ENCODE results near the gene FAM149B1. TPM values are rescaled to one million over a fixed set of nuclear protein-coding genes. Genes with fewer than 3 reads are reported as not detected.

Gene FAM149B1
- total and polyA plus RNA-seq, 2 of the 13 experiments (the other 11 are each of a cell fraction or from before 2014, with no cell fraction given), result 9.3 to 16.8 TPM

- TF ChIP-seq FOSL1 (CRISPR knock-in tag; IDR thresholded peaks at IDR 0.05; ENCODE audit: borderline replicate concordance), result no peak
- TF ChIP-seq ZNF460 (CRISPR knock-in tag; IDR thresholded peaks at IDR 0.05; ENCODE audit: borderline replicate concordance), result no peak
- no peak for TF ChIP-seq TRIM22 (IDR thresholded peaks at IDR 0.05)
- TF ChIP-seq POLR2AphosphoS5 (IDR thresholded peaks at IDR 0.05; ENCODE audit: low read depth, low read length), result peak; percentile 82
- TF ChIP-seq ZNF333 (CRISPR knock-in tag; IDR thresholded peaks at IDR 0.05; ENCODE audit: borderline replicate concordance), result peak; percentile 89; the same call in 1 of the 2 replicates
- TF ChIP-seq ZBTB43 (CRISPR knock-in tag; conservative IDR thresholded peaks at IDR 0.05), result peak; percentile 17; the same call in 1 of the 2 replicates
- TF ChIP-seq MXD1 (CRISPR knock-in tag; IDR thresholded peaks at IDR 0.05), result peak; percentile 94
- TF ChIP-seq FOSL2 (CRISPR knock-in tag; IDR thresholded peaks at IDR 0.05), result peak; percentile 70
- TF ChIP-seq TCF12 (IDR thresholded peaks at IDR 0.05), result no peak
- TF ChIP-seq TCF12 (CRISPR knock-in tag; IDR thresholded peaks at IDR 0.05), result peak; percentile 82; the same call in 1 of the 2 replicates
- TF ChIP-seq ZNF343 (CRISPR knock-in tag; IDR thresholded peaks at IDR 0.05), result peak; percentile 85
- TF ChIP-seq ELF4 (CRISPR knock-in tag; IDR thresholded peaks at IDR 0.05; ENCODE audit: borderline replicate concordance), result 0 out of 2 replicates have a peak, but pooled peaks have one; percentile 61
- peak; percentile 97 for TF ChIP-seq POLR2G (IDR thresholded peaks at IDR 0.05; ENCODE audit: low read depth, low read length)
- peak; percentile 19; the same call in 1 of the 2 replicates for TF ChIP-seq GPN1 (CRISPR knock-in tag; IDR thresholded peaks at IDR 0.05; ENCODE audit: borderline replicate concordance)
- TF ChIP-seq ZNF326 (CRISPR knock-in tag; IDR thresholded peaks at IDR 0.05; ENCODE audit: borderline replicate concordance), result no peak
- TF ChIP-seq SMAD1 (CRISPR knock-in tag; IDR thresholded peaks at IDR 0.05; ENCODE audit: borderline replicate concordance, low read depth), result peak; percentile 71; the same call in 1 of the 2 replicates
- TF ChIP-seq MLX (CRISPR knock-in tag; IDR thresholded peaks at IDR 0.05), result no peak; the same call in 1 of the 2 replicates
- TF ChIP-seq MAFK (conservative IDR thresholded peaks at IDR 0.05 in 1 of 2, IDR thresholded peaks at IDR 0.05 in 1 of 2; ENCODE audit: low read length in 2 of 2), result no peak
- TF ChIP-seq SIN3A (IDR thresholded peaks at IDR 0.05; ENCODE audit: borderline replicate concordance, low read depth, low read length), result peak; percentile 91
- TF ChIP-seq ZNF292 (CRISPR knock-in tag; IDR thresholded peaks at IDR 0.05; ENCODE audit: borderline replicate concordance, low read depth), result 0 out of 2 replicates have a peak, but pooled peaks have one; percentile 53
- peak; percentile 87 for TF ChIP-seq MAX (IDR thresholded peaks at IDR 0.05)
- peak; percentile 93 for TF ChIP-seq MYPOP (CRISPR knock-in tag; IDR thresholded peaks at IDR 0.05)
- TF ChIP-seq MEIS2 (CRISPR knock-in tag; IDR thresholded peaks at IDR 0.05), result no peak
- peak; percentile 97 for TF ChIP-seq SAFB2 (CRISPR knock-in tag; IDR thresholded peaks at IDR 0.05; ENCODE audit: borderline replicate concordance, low read depth)
Measured at GRCh38 chr10:73246646-73247508, 79.0 kb downstream of the FAM149B1 start, which contains the start of gene DNAJC9 (continued).

Measured in HepG2 (cell line).